ENCODE data around the gene CHPF2.

Gene CHPF2

DNA sequence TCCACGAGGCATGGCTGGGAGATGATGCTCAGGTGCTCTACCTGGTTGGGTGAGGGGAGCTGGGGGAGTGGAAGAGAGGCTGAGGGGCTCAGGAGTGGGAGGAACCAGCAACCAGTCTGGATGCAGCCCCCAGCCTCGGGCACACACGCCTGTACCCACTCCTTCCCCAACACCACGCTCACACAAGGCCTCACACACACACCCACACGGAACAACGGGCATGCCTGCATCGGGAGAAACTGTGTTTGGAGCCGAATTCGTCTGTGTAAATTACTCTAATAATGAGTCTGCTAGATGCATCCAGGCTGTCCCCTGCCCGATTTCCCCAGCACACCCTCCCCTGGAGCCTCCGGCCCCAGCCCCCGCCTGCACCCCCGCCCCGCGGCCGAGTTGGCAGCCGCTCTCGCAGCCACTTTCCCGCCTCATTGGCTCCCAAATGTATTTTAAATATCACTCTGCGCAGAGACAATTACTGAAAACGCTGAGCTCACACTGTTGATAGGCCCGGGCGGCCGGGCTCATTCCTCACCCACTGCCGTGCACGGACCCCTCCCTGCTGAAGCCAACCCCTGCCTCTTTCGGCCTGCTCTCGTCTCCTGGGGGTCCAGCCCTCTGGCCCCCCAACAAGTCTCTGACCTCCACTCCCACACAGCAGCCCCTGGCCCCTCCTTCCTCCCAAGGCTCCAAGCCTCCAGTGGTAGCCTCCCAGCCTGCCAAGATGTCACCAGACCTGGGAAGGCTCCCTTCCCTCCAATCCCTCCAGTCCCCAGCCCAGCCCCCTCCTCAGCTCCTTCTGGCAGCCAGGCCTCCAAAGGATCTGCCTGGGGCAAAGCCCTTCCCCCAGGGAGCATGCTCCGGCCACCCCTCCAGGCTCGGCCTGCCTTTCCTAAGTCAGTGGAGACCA lies 33.1 kb upstream of the CHPF2 start:
- TF ChIP-seq, protein P1, sequence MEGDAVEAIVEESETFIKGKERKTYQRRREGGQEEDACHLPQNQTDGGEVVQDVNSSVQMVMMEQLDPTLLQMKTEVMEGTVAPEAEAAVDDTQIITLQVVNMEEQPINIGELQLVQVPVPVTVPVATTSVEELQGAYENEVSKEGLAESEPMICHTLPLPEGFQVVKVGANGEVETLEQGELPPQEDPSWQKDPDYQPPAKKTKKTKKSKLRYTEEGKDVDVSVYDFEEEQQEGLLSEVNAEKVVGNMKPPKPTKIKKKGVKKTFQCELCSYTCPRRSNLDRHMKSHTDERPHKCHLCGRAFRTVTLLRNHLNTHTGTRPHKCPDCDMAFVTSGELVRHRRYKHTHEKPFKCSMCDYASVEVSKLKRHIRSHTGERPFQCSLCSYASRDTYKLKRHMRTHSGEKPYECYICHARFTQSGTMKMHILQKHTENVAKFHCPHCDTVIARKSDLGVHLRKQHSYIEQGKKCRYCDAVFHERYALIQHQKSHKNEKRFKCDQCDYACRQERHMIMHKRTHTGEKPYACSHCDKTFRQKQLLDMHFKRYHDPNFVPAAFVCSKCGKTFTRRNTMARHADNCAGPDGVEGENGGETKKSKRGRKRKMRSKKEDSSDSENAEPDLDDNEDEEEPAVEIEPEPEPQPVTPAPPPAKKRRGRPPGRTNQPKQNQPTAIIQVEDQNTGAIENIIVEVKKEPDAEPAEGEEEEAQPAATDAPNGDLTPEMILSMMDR (IDR thresholded peaks at IDR 0.05; ENCODE audit: extremely low read depth, missing control alignments) = no peak

GRCh38 chr7:151201344-151201743 lies 30.9 kb upstream of the CHPF2 start:
- TF ChIP-seq, protein P1 (IDR thresholded peaks at IDR 0.05; ENCODE audit: extremely low read depth, missing control alignments) = no peak
- no peak for DNase-seq (ENCODE audit: low spot score)

More for the DNA sequence above, 33.1 kb upstream of the CHPF2 start:
- DNase-seq (ENCODE audit: low spot score) = no peak

DNA sequence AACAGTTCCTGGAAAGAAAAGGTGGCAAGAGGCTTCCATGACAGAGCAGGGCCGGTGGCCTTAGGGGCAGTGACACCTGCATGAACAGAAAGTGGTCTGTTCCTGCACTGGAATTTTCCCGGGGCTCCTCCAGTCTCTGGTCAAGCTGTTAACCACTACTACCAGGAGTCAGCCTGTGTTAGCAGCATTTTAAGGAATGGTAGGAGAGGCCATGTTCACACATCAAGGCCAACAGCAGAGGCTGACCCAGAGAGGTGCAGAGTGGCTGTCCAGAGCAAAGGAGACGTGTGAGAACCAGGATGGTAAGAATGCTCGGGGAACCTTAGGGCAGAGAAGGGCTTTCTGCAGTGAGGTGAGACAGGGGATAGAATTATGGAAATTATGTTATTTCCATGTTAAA lies 30.5 kb upstream of the CHPF2 start:
- TF ChIP-seq, protein P1 (IDR thresholded peaks at IDR 0.05; ENCODE audit: extremely low read depth, missing control alignments) = no peak
- no peak for DNase-seq (ENCODE audit: low spot score)

GRCh38 chr7:151202836-151203235 lies 29.4 kb upstream of the CHPF2 start:
- no peak for DNase-seq (ENCODE audit: low spot score)
- TF ChIP-seq, protein P1 (IDR thresholded peaks at IDR 0.05; ENCODE audit: extremely low read depth, missing control alignments) = no peak

DNA sequence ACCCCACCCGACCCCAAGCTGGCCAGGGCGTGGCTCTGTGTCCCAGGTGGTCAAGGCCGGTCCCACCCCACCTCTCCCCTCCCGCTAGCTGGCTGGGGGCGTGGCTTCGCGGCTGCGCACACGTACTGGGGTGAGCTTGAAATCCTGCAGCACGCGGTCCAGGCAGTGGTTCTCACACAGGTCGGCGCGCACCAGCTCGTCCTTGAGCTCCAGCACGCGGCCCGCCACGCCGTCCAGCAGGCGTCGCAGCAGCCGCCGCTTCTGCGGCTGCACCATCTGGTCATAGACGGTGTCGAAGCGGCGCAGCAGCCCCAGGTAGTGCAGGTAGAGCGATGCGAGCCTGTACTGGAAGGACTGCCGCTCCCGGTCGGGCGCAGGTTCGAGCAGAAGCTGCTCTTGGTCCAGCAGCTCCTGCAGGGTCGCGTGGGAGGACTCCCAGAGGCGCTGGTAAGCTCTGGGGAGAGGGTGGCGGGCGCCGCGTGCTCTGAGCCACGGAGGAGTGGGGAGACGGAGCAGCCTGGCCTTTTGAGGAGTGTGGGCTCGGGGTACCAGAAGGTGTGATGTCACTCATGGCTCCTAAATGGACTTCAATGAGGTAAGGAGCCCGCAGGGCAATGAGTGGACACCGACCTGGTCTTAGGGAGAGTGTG lies 27.8 kb upstream of the CHPF2 start:
- TF ChIP-seq, protein P1 (IDR thresholded peaks at IDR 0.05; ENCODE audit: extremely low read depth, missing control alignments) = no peak
- no peak for DNase-seq (ENCODE audit: low spot score)

- TF ChIP-seq, protein P1 (IDR thresholded peaks at IDR 0.05; ENCODE audit: extremely low read depth, missing control alignments) = no peak
Observed at GRCh38 chr7:151205730-151206129, 26.6 kb upstream of the CHPF2 start.

DNA sequence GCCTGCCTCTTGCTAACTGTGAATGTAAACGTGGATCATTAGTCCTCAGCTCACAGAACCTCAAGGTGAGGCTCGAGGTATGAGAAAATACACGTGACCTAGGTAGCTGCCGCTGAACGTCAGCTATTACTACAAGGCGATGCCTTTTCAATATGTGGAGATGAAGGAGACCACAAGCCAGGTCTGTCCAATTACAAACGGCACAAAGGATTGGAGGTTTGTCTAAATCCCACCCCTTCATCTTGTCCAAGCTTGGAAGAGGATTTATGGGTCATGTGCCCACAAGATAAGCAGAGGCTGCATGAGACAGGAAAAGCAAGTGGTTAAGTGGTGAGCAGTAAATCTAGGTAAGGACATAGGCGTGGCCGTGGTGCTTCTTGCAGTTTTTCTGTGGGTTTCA lies 25.4 kb upstream of the CHPF2 start:
- DNase-seq (ENCODE audit: low spot score) = no peak
- TF ChIP-seq, protein P1 (IDR thresholded peaks at IDR 0.05; ENCODE audit: extremely low read depth, missing control alignments) = no peak

More at GRCh38 chr7:151205730-151206129, 26.6 kb upstream of the CHPF2 start:
- DNase-seq (ENCODE audit: low spot score) = no peak

Measured in GM20000 (cell line).